ENCODE data around the gene SELE. TPM values are rescaled to one million over a fixed set of nuclear protein-coding genes. Genes with fewer than 3 reads are reported as not detected.

Gene SELE
- total and polyA plus RNA-seq, 2 of the 4 experiments (the other 2 are of a cell fraction), result not detected

DNA sequence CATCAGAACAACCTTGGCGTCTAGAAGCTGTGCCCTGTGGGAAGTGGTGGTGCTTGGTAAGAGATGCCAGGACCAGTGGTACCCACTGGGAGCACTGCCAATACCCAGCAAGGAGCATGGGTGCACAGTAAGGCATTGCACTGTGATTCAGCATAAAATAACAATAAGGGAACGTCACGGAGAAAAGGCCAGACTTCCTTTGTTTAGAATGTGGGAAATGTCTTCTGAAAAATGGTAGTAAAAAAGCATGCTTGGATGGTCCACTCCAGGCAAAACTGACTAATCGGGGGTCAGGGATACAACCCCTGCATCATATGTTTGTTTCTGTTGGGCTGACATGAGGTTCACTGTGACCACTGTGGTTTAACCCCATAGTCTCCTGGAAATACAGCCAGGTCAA is 46.1 kb upstream of the SELE start:
- POLR2A ChIA-PET (ENCODE audit: unreplicated experiment), result no interaction called here
- BruUV-seq (replicated peaks), result no TSS peak
- H3K27me3 ChIP-seq (ENCODE audit: control insufficient read depth, insufficient read depth, low read length), result peaks cover 2% of the 10 kb centered on the region
- no peak overlapping the region for H3K56ac ChIP-seq (ENCODE audit: extremely low read depth, insufficient read depth, low read length)
- ATAC-seq (ENCODE audit: low read depth) (peak; percentile 53; the same call in 1 of the 2 replicates), DNase-seq (peak; percentile 70)
- TF ChIP-seq NFE2L2 (IDR thresholded peaks at IDR 0.05; ENCODE audit: low read depth, low read length) (peak; percentile 42; the same call in 1 of the 2 replicates), MAFK (IDR thresholded peaks at IDR 0.05; ENCODE audit: low read depth, low read length) (no peak), CEBPB (IDR thresholded peaks at IDR 0.05; ENCODE audit: low read depth, low read length) (no peak), SMC3 (IDR thresholded peaks at IDR 0.05; ENCODE audit: low read depth, low read length) (no peak)
- H2BK15ac ChIP-seq (ENCODE audit: low read depth, low read length), result no peak overlapping the region
- H3K4me3 ChIP-seq (ENCODE audit: insufficient read depth, low read depth, low read length), result no peak overlapping the region
- WGBS, 2 experiments (ENCODE audit: extremely low coverage in 2 of 2, insufficient read length in 1 of 2), result 33% methylated on average over 2 of the region's 4 CpGs; no CpG with 5 or more reads in 1 of the 2 experiments
- no peak overlapping the region for H4K5ac ChIP-seq (ENCODE audit: low read depth, low read length)
- no peak overlapping the region for H4K8ac ChIP-seq (ENCODE audit: low read depth in 2 of 2, low read length in 2 of 2)
- dilution Hi-C loops (cut with HindIII; ENCODE audit: low sequenced_read_pairs, unreplicated experiment), result no loop called here
- H3K27ac ChIP-seq (ENCODE audit: insufficient read depth, low read length), result no peak overlapping the region
- H3K23ac ChIP-seq (ENCODE audit: low read depth, low read length), result no peak overlapping the region
- CTCF ChIA-PET, result no interaction called here
- H3K4me1 ChIP-seq (ENCODE audit: control insufficient read depth, insufficient read depth, low read length), result no peaks in the 10 kb centered on the region
- no peak overlapping the region for H2AK5ac ChIP-seq (ENCODE audit: low read depth, low read length)
- no peak overlapping the region for H3K14ac ChIP-seq (replicated peaks; ENCODE audit: low read depth, low read length)
- H2BK5ac ChIP-seq (ENCODE audit: low read depth, low read length, poor library complexity, severe bottlenecking), result no peak overlapping the region
- H2BK120ac ChIP-seq (ENCODE audit: low read depth, low read length), result no peak overlapping the region
- H4K91ac ChIP-seq (ENCODE audit: insufficient read depth, low read depth, low read length), result no peak overlapping the region
- no peak overlapping the region for H3K9ac ChIP-seq (ENCODE audit: low read depth, low read length)
- H3K79me1 ChIP-seq (ENCODE audit: low read depth in 1 of 2, low read length in 2 of 2), result no peaks in the 10 kb centered on the region
- intact Hi-C loops (cut with micrococcal nuclease), result no loop called here
- H3K9me1 ChIP-seq (ENCODE audit: insufficient read depth, low read length), result peaks cover 4% of the 10 kb centered on the region; the same call in 1 of the 2 replicates
- no peaks in the 10 kb centered on the region for H4K20me1 ChIP-seq (ENCODE audit: insufficient read depth, low read length)
- H3K4ac ChIP-seq (ENCODE audit: low read depth, low read length), result no peak overlapping the region
- no peak overlapping the region for H3K18ac ChIP-seq (ENCODE audit: low read depth, low read length)
- H3K36me3 ChIP-seq (ENCODE audit: control insufficient read depth, insufficient read depth, low read length), result no peaks in the 10 kb centered on the region
- H2BK20ac ChIP-seq (ENCODE audit: low read depth, low read length), result no peak overlapping the region
- H2AK9ac ChIP-seq (replicated peaks; ENCODE audit: low read depth, low read length, poor library complexity), result no peak overlapping the region
- no peaks in the 10 kb centered on the region for H3K9me3 ChIP-seq (ENCODE audit: control insufficient read depth, insufficient read depth, low read length)
- in situ Hi-C loops (cut with MboI; ENCODE audit: low sequenced_read_pairs), result no loop called here
- no peak overlapping the region; the same call in 1 of the 2 replicates for H3K4me2 ChIP-seq (ENCODE audit: low read depth, low read length)
- H2AFZ ChIP-seq (replicated peaks; ENCODE audit: low read length, poor library complexity), result no peak overlapping the region

All from IMR-90 (cell line).